Heart right ventricle (tissue), 16 donors: ENCODE measurements around the gene ZC3H4. TPM values are rescaled to one million over a fixed set of nuclear protein-coding genes. Genes with fewer than 3 reads are reported as not detected.

Experiments
- ATAC-seq, 8 donors: fragments of 200-7000 bp; cut with Tn5 transposase; one replicate each; pipeline ENCODE4 v1.9.1; 2020; ENCODE audit warnings: mild to moderate bottlenecking in 8 of 8, moderate library complexity in 8 of 8, moderate number of reproducible peaks in 1 of 8
- DNase-seq, 2 donors: peaks; one replicate each; pipeline ENCODE4 v3.0.0-alpha.2; 2020
- H3K27ac ChIP-seq, 10 donors: fragments of 200-600 bp; sonication (generic) in 2 of 10; one replicate each; pipeline versions ENCODE4 v1.5.0 to v1.8.0; 2020 to 2022; ENCODE audit warnings: mild to moderate bottlenecking in 3 of 10
- H3K27me3 ChIP-seq, 7 donors: fragments of 200-600 bp; one replicate each; pipeline ENCODE4 v1.8.0; 2021 to 2022; ENCODE audit warnings: mild to moderate bottlenecking in 2 of 7
- H3K36me3 ChIP-seq, 9 donors: fragments of 200-600 bp; sonication (generic) in 1 of 9; one replicate each; pipeline versions ENCODE4 v1.5.0 to v1.8.0; 2020 to 2022; ENCODE audit warnings: mild to moderate bottlenecking in 2 of 9
- H3K4me1 ChIP-seq, 9 donors: fragments of 200-600 bp; sonication (generic) in 1 of 9; one replicate each; pipeline versions ENCODE4 v1.5.0 to v1.8.0; 2020 to 2022; ENCODE audit warnings: mild to moderate bottlenecking in 4 of 9
- H3K4me3 ChIP-seq, 10 donors: fragments of 200-600 bp; sonication (generic) in 2 of 10; one replicate each; pipeline versions ENCODE4 v1.5.0 to v1.8.0; 2020 to 2022; ENCODE audit warnings: mild to moderate bottlenecking in 7 of 10, moderate library complexity in 2 of 10
- H3K9me3 ChIP-seq, 11 donors: fragments of 200-600 bp in 10 of 11; sonication (generic) in 2 of 11; one replicate each; pipeline versions ENCODE4 v1.5.0 to v1.8.0; 2013 to 2022; ENCODE audit warnings: mild to moderate bottlenecking in 2 of 11, control low read depth in 1 of 11, moderate library complexity in 1 of 11
- CTCF ChIP-seq, 9 donors: fragments of 200-600 bp; sonication (generic) in 2 of 9; IDR thresholded peaks; one replicate each; pipeline versions ENCODE4 v1.5.0 to v1.8.0; 2021 to 2022; ENCODE audit warnings: antibody characterized with exemption in 9 of 9, mild to moderate bottlenecking in 5 of 9, moderate library complexity in 1 of 9
- WGBS, 2 donors: extraction: QIAGEN DNeasy Blood & Tissue Kit; methylation state at CpG; one replicate each; pipeline ENCODE4 v1.1.7; 2013; ENCODE audit warnings: inconsistent platforms in 1 of 2; 5-methylcytosine and 5-hydroxymethylcytosine counted together
- intact Hi-C, 10 donors: fragments of 100-400 bp; cut with DNase I; formaldehyde crosslinking; loops; one replicate each; pipeline versions ENCODE4 v1.11.1 to v1.14.2; 2022
- polyA plus RNA-seq, 2 donors: library from polyadenylated mRNA; stranded (reverse); fragments of 200-250 nt; gene quantifications; one replicate each; pipeline ENCODE4 v1.2.3, GENCODE V29; 2013
- total RNA-seq, 10 donors: library from RNA; stranded (reverse); fragmentation: NEBNext Ultra II Directional in 3 of 10; extraction: Animal tissue kit (Norgen Biotek cat#: 25700) in 3 of 10; gene quantifications; one replicate each; pipeline versions ENCODE4 v1.2.1 to v1.2.4, GENCODE V29; 2021 to 2023
- donor health status: Arrhythmogenic right ventricular cardiomyopathy.
- donor health status: ischemic (EF 13 %, LVEDD 7.1; RV severe dilation, severe dysfunction).
- donor health status: healthy with polysubstance abuse.
- donor health status: DM: no; HTN: yes; CAD: no.
- donor health status: DM: no; HTN: no; CAD: no.
- donor health status: ischemic (EF 25% LVEDD 6.9; RV normal size, moderate dysfunction).
- donor health status: ischemic (EF 25% LVEDD 5.7; RV mildly dilated, moderate dysfunction).
- donor health status: healthy.
- donor health status: DM: yes; HTN: yes; CAD: no.
- donor health status: Ischemic cardiomyopathy.
- donor health status: ischemic (EF 35%, LVEDD 5.7; RV mildly dilated, moderate dysfunction).
- donor health status: nonischemic (EF 11% LVEDD 7.7; RV severe dilation, severe dysfunction).
- donor health status: DM: yes; HTN: yes; CAD: no.
- donor health status: PGD.
- donor health status: ischemic (EF 29% LVEDD 5.4; RV normal size, mild dysfunction).
- donor health status: nonischemic (EF 23%, LVEDD 6.1; RV moderate dilation, normal function).

The ZC3H4 gene
- total and polyA plus RNA-seq, 12 donors = 4.5 to 32.8 (median 25.1) TPM

- ATAC-seq (no peak), DNase-seq (no peak)
- intact Hi-C loops = no loop called here
- Histone ChIP-seq H3K9me3 (no peaks in the 10 kb centered on the region), H3K27me3 (no peaks in the 10 kb centered on the region), H3K36me3 (peaks cover 0 to 100% (median 54%) of the 10 kb centered on the region in 9 donors), H3K4me1 (peaks cover 0 to 22% (median 3%) of the 10 kb centered on the region in 9 donors), H3K4me3 (no peak overlapping the region), H3K27ac (no peak overlapping the region)
- no peak for TF ChIP-seq CTCF (IDR thresholded peaks at IDR 0.05)
- 67 to 79% methylated on average over 9 of the region's 9 CpGs for WGBS, 2 donors
These were observed 39.0 kb downstream of the ZC3H4 start for GRCh38 chr19:47074621-47075020.

GRCh38 chr19:47073574-47073973, 40.0 kb downstream of the ZC3H4 start:
- DNase-seq (no peak), ATAC-seq (no peak)
- TF ChIP-seq CTCF (IDR thresholded peaks at IDR 0.05) = no peak
- H3K4me3 ChIP-seq = no peak overlapping the region
- intact Hi-C loops = no loop called here
- no peak overlapping the region for H3K27ac ChIP-seq
- H3K4me1 ChIP-seq = peaks cover 0 to 19% (median 0%) of the 10 kb centered on the region in 9 donors
- H3K9me3 ChIP-seq = no peaks in the 10 kb centered on the region
- H3K36me3 ChIP-seq = peaks cover 0 to 100% (median 55%) of the 10 kb centered on the region in 9 donors
- no peaks in the 10 kb centered on the region for H3K27me3 ChIP-seq
- WGBS, 2 donors = 86 to 91% methylated on average over 10 of the region's 10 CpGs

GRCh38 chr19:47072323-47072722, 41.3 kb downstream of the ZC3H4 start:
- TF ChIP-seq CTCF (IDR thresholded peaks at IDR 0.05) = no peak
- Histone ChIP-seq H3K27me3 (no peaks in the 10 kb centered on the region), H3K27ac (no peak overlapping the region), H3K36me3 (peaks cover 0 to 100% (median 53%) of the 10 kb centered on the region in 9 donors), H3K9me3 (no peaks in the 10 kb centered on the region), H3K4me1 (peaks cover 0 to 19% (median 0%) of the 10 kb centered on the region in 9 donors), H3K4me3 (no peak overlapping the region)
- WGBS, 2 donors = 90 to 92% methylated on average over 15 to 17 of the region's 17 CpGs
- intact Hi-C loops = no loop called here
- ATAC-seq = no peak
- no peak for DNase-seq

GRCh38 chr19:47071731-47072130, 41.8 kb downstream of the ZC3H4 start:
- ATAC-seq (no peak), DNase-seq (no peak)
- H3K36me3 ChIP-seq = peaks cover 0 to 100% (median 57%) of the 10 kb centered on the region in 9 donors
- 90 to 92% methylated on average over 12 of the region's 12 CpGs for WGBS, 2 donors
- H3K4me3 ChIP-seq = no peak overlapping the region
- no peaks in the 10 kb centered on the region for H3K27me3 ChIP-seq
- no peak for TF ChIP-seq CTCF (IDR thresholded peaks at IDR 0.05)
- intact Hi-C loops = no loop called here
- H3K9me3 ChIP-seq = no peaks in the 10 kb centered on the region
- H3K27ac ChIP-seq = no peak overlapping the region
- peaks cover 0 to 19% (median 0%) of the 10 kb centered on the region in 9 donors for H3K4me1 ChIP-seq
